Measurements from ENCODE around the gene SLC41A3.

DNA sequence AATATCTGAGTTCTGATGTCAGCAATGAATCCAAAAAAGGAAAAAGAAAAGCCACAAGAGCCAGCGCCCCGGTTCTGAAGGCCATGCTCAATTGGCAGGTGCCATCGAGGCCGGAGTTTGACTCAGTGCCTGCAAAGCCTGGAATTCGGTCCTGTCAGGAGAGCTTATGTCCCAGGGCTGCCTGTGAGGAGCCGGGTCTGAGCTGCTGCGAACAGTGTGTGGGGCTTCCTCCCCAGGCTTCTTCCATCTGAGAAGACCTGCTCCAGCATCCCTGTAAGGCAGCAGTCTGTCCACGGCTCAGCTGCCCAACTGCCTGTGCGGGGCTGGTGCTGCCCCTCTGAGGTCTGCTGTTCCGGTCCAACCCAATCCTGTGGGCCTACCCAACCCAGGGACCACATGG is 68.8 kb downstream of the SLC41A3 start:
- TF ChIP-seq, protein P1, sequence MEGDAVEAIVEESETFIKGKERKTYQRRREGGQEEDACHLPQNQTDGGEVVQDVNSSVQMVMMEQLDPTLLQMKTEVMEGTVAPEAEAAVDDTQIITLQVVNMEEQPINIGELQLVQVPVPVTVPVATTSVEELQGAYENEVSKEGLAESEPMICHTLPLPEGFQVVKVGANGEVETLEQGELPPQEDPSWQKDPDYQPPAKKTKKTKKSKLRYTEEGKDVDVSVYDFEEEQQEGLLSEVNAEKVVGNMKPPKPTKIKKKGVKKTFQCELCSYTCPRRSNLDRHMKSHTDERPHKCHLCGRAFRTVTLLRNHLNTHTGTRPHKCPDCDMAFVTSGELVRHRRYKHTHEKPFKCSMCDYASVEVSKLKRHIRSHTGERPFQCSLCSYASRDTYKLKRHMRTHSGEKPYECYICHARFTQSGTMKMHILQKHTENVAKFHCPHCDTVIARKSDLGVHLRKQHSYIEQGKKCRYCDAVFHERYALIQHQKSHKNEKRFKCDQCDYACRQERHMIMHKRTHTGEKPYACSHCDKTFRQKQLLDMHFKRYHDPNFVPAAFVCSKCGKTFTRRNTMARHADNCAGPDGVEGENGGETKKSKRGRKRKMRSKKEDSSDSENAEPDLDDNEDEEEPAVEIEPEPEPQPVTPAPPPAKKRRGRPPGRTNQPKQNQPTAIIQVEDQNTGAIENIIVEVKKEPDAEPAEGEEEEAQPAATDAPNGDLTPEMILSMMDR (conservative IDR thresholded peaks at IDR 0.05), result no peak
- TF ChIP-seq ZFX (IDR thresholded peaks at IDR 0.05), result no peak

All from C4-2B (cell line).